Type B pancreatic cell (in vitro differentiated cells): ENCODE data around the gene SLC15A1. TPM values are rescaled to one million over a fixed set of nuclear protein-coding genes. Genes with fewer than 3 reads are reported as not detected.

Source experiments
- DNase-seq: peaks from one replicate; pipeline ENCODE4 v3.0.0; 2021; ENCODE audit warnings: mixed read lengths; ENCODE audit not compliant: unreplicated experiment; ENCODE audit errors: extremely low spot score
- H3K27ac Mint-ChIP-seq: 2 replicates; pipeline ENCODE4 v1.8.0; 2021; ENCODE audit warnings: mild to moderate bottlenecking, mixed read lengths
- H3K27me3 Mint-ChIP-seq: 2 replicates; pipeline ENCODE4 v1.8.0; 2021; ENCODE audit warnings: mixed read lengths
- H3K36me3 Mint-ChIP-seq: 2 replicates; pipeline ENCODE4 v1.8.0; 2021; ENCODE audit warnings: mixed read lengths
- H3K4me1 Mint-ChIP-seq: one replicate; pipeline ENCODE4 v1.8.0; 2021; ENCODE audit warnings: mixed read lengths; ENCODE audit not compliant: unreplicated experiment
- H3K4me3 Mint-ChIP-seq: 2 replicates; pipeline ENCODE4 v1.8.0; 2021; ENCODE audit warnings: mild to moderate bottlenecking, mixed read lengths
- H3K9me3 Mint-ChIP-seq: 2 replicates; pipeline ENCODE4 v1.8.0; 2021; ENCODE audit warnings: mixed read lengths
- total RNA-seq: library from RNA; stranded (reverse); gene quantifications from 2 replicates; pipeline ENCODE4 v1.2.1, GENCODE V29; 2021; ENCODE audit warnings: low replicate concordance
- TF ChIP-seq, protein P1 (sequence below): fragments of 200-600 bp; sonication (generic); conservative IDR thresholded peaks from 2 replicates; pipeline ENCODE4 v1.5.0; 2021; ENCODE audit warnings: antibody characterized with exemption, mild to moderate bottlenecking

SLC15A1 gene
- total RNA-seq, 1 donor from 2014 or later = 3.2 TPM

GRCh38 chr13:98721825-98722510 lies 30.5 kb downstream of the SLC15A1 start:
- TF ChIP-seq, protein P1, sequence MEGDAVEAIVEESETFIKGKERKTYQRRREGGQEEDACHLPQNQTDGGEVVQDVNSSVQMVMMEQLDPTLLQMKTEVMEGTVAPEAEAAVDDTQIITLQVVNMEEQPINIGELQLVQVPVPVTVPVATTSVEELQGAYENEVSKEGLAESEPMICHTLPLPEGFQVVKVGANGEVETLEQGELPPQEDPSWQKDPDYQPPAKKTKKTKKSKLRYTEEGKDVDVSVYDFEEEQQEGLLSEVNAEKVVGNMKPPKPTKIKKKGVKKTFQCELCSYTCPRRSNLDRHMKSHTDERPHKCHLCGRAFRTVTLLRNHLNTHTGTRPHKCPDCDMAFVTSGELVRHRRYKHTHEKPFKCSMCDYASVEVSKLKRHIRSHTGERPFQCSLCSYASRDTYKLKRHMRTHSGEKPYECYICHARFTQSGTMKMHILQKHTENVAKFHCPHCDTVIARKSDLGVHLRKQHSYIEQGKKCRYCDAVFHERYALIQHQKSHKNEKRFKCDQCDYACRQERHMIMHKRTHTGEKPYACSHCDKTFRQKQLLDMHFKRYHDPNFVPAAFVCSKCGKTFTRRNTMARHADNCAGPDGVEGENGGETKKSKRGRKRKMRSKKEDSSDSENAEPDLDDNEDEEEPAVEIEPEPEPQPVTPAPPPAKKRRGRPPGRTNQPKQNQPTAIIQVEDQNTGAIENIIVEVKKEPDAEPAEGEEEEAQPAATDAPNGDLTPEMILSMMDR = no peak
- H3K4me1 Mint-ChIP-seq = no peaks in the 10 kb centered on the region
- DNase-seq = no peak
- H3K27ac Mint-ChIP-seq = no peak overlapping the region
- H3K9me3 Mint-ChIP-seq = peaks cover 4% of the 10 kb centered on the region
- H3K4me3 Mint-ChIP-seq = no peak overlapping the region
- no peaks in the 10 kb centered on the region for H3K27me3 Mint-ChIP-seq
- no peaks in the 10 kb centered on the region for H3K36me3 Mint-ChIP-seq

- H3K4me1 Mint-ChIP-seq = no peaks in the 10 kb centered on the region
- no peaks in the 10 kb centered on the region for H3K36me3 Mint-ChIP-seq
- DNase-seq = no peak
- no peak overlapping the region for H3K27ac Mint-ChIP-seq
- TF ChIP-seq, protein P1 = no peak
- no peak overlapping the region for H3K4me3 Mint-ChIP-seq
- no peaks in the 10 kb centered on the region for H3K27me3 Mint-ChIP-seq
- peaks cover 4% of the 10 kb centered on the region for H3K9me3 Mint-ChIP-seq
Observed at GRCh38 chr13:98719527-98720250, 32.8 kb downstream of the SLC15A1 start.

GRCh38 chr13:98717891-98718290 lies 34.6 kb downstream of the SLC15A1 start:
- no peak for DNase-seq
- Mint-ChIP-seq H3K27ac (no peak overlapping the region), H3K4me1 (no peaks in the 10 kb centered on the region), H3K9me3 (peaks cover 4% of the 10 kb centered on the region), H3K36me3 (no peaks in the 10 kb centered on the region), H3K4me3 (no peak overlapping the region), H3K27me3 (no peaks in the 10 kb centered on the region)
- TF ChIP-seq, protein P1 = no peak

GRCh38 chr13:98717256-98717655 lies 35.2 kb downstream of the SLC15A1 start:
- Mint-ChIP-seq H3K9me3 (peaks cover 4% of the 10 kb centered on the region), H3K36me3 (no peaks in the 10 kb centered on the region)
- TF ChIP-seq, protein P1 = no peak

GRCh38 chr13:98710521-98710920 lies 42.0 kb downstream of the SLC15A1 start:
- H3K36me3 Mint-ChIP-seq = no peaks in the 10 kb centered on the region
- no peaks in the 10 kb centered on the region for H3K4me1 Mint-ChIP-seq
- peaks cover 3% of the 10 kb centered on the region for H3K27me3 Mint-ChIP-seq
- TF ChIP-seq, protein P1 = no peak
- DNase-seq = no peak
- H3K4me3 Mint-ChIP-seq = no peak overlapping the region
- H3K9me3 Mint-ChIP-seq = peaks cover 4% of the 10 kb centered on the region
- no peak overlapping the region for H3K27ac Mint-ChIP-seq

More at GRCh38 chr13:98717256-98717655, 35.2 kb downstream of the SLC15A1 start:
- no peaks in the 10 kb centered on the region for H3K4me1 Mint-ChIP-seq
- no peak overlapping the region for H3K27ac Mint-ChIP-seq
- H3K27me3 Mint-ChIP-seq = no peaks in the 10 kb centered on the region
- no peak for DNase-seq
- no peak overlapping the region for H3K4me3 Mint-ChIP-seq
